ENCODE measurements around the gene STUM. TPM values are rescaled to one million over a fixed set of nuclear protein-coding genes. Genes with fewer than 3 reads are reported as not detected.

The STUM gene
- total RNA-seq, 1 donor from 2014 or later = not detected

- Histone ChIP-seq H3K27ac (no peak overlapping the region), H2AFZ (replicated peaks) (no peak overlapping the region), H3K36me3 (no peaks in the 10 kb centered on the region), H3F3A (ENCODE audit: low read depth) (no peaks in the 10 kb centered on the region), H3K79me2 (ENCODE audit: low read depth) (no peaks in the 10 kb centered on the region), H3K4me1 (peaks cover 6% of the 10 kb centered on the region), H3K4me2 (peak overlapping the region; percentile 22), H3K27me3 (no peaks in the 10 kb centered on the region), H3K9me3 (ENCODE audit: low read depth) (no peaks in the 10 kb centered on the region), H3K4me3 (no peak overlapping the region), H4K20me1 (ENCODE audit: low read depth) (no peaks in the 10 kb centered on the region), H3K9ac (no peak overlapping the region)
- Mint-ChIP-seq H3K36me3 (no peaks in the 10 kb centered on the region), H3K4me3 (no peak overlapping the region), H3K27ac (no peak overlapping the region), H3K27me3 (ENCODE audit: insufficient read depth, low read depth) (peaks cover 5% of the 10 kb centered on the region), H3K9me3 (peaks cover 2% of the 10 kb centered on the region), H3K4me1 (peaks cover 13% of the 10 kb centered on the region)
- DNase-seq (ENCODE audit: low spot score) = peak; percentile 74
- TF ChIP-seq EZH2phosphoT487 (IDR thresholded peaks at IDR 0.05) (no peak), EZH2 (IDR thresholded peaks at IDR 0.05) (no peak), CTCF (IDR thresholded peaks at IDR 0.05) (peak; percentile 55)
These were observed 21.4 kb downstream of the STUM start for GRCh38 chr1:226569879-226570547.

- peaks cover 12% of the 10 kb centered on the region for H3K4me1 Mint-ChIP-seq
- H3K9me3 Mint-ChIP-seq = peaks cover 2% of the 10 kb centered on the region
- Histone ChIP-seq H3K9me3 (ENCODE audit: low read depth) (no peaks in the 10 kb centered on the region), H3K4me3 (no peak overlapping the region), H3K9ac (no peak overlapping the region), H3K36me3 (no peaks in the 10 kb centered on the region), H3K79me2 (ENCODE audit: low read depth) (no peaks in the 10 kb centered on the region), H3K4me1 (peaks cover 6% of the 10 kb centered on the region), H3F3A (ENCODE audit: low read depth) (no peaks in the 10 kb centered on the region), H3K27ac (no peak overlapping the region), H3K4me2 (no peak overlapping the region), H2AFZ (replicated peaks) (no peak overlapping the region), H3K27me3 (no peaks in the 10 kb centered on the region), H4K20me1 (ENCODE audit: low read depth) (no peaks in the 10 kb centered on the region)
- no peak for DNase-seq (ENCODE audit: low spot score)
- no peak for TF ChIP-seq EZH2phosphoT487 (IDR thresholded peaks at IDR 0.05)
- TF ChIP-seq CTCF (IDR thresholded peaks at IDR 0.05) = no peak
- TF ChIP-seq EZH2 (IDR thresholded peaks at IDR 0.05) = no peak
- peaks cover 4% of the 10 kb centered on the region for H3K27me3 Mint-ChIP-seq (ENCODE audit: insufficient read depth, low read depth)
- no peaks in the 10 kb centered on the region for H3K36me3 Mint-ChIP-seq
- no peak overlapping the region for H3K4me3 Mint-ChIP-seq
- no peak overlapping the region for H3K27ac Mint-ChIP-seq
These were observed 23.3 kb downstream of the STUM start for GRCh38 chr1:226571893-226572292.

GRCh38 chr1:226572325-226572726 is 23.8 kb downstream of the STUM start:
- no peak overlapping the region for H3K4me3 ChIP-seq
- H3K4me1 ChIP-seq = peaks cover 10% of the 10 kb centered on the region
- H4K20me1 ChIP-seq (ENCODE audit: low read depth) = no peaks in the 10 kb centered on the region
- no peak overlapping the region for H3K27ac ChIP-seq
- no peak overlapping the region for H2AFZ ChIP-seq (replicated peaks)
- no peaks in the 10 kb centered on the region for H3F3A ChIP-seq (ENCODE audit: low read depth)
- Mint-ChIP-seq H3K27me3 (ENCODE audit: insufficient read depth, low read depth) (peaks cover 2% of the 10 kb centered on the region), H3K9me3 (peaks cover 2% of the 10 kb centered on the region), H3K4me1 (peaks cover 16% of the 10 kb centered on the region), H3K27ac (peak overlapping the region; percentile 85), H3K36me3 (no peaks in the 10 kb centered on the region), H3K4me3 (no peak overlapping the region)
- no peaks in the 10 kb centered on the region for H3K36me3 ChIP-seq
- no peak overlapping the region for H3K4me2 ChIP-seq
- TF ChIP-seq EZH2 (IDR thresholded peaks at IDR 0.05) (no peak), EZH2phosphoT487 (IDR thresholded peaks at IDR 0.05) (no peak), CTCF (IDR thresholded peaks at IDR 0.05) (no peak)
- no peak for DNase-seq (ENCODE audit: low spot score)
- H3K27me3 ChIP-seq = no peaks in the 10 kb centered on the region
- H3K79me2 ChIP-seq (ENCODE audit: low read depth) = no peaks in the 10 kb centered on the region
- no peak overlapping the region for H3K9ac ChIP-seq
- no peaks in the 10 kb centered on the region for H3K9me3 ChIP-seq (ENCODE audit: low read depth)

All from neural progenitor cell (in vitro differentiated cells).